ENCODE results near the gene FGD3. TPM values are rescaled to one million over a fixed set of nuclear protein-coding genes. Genes with fewer than 3 reads are reported as not detected.
A peak's percentile ranks its signal among the peaks of the same experiment; 100 is the strongest.
"Not testable (repeated sequence)": the region's sequence is repeated elsewhere in the genome, so short reads cannot be mapped to it uniquely, and the experiment has no call there.

Gene FGD3
- total RNA-seq (10 to 100 TPM; 12.8 to 14.3 TPM), polyA plus RNA-seq (ENCODE audit: insufficient read depth, low read depth, low replicate concordance) (14.0 TPM)
- long read RNA-seq, donor 1, result 0 reads
- long read RNA-seq, donor 2, result 0 reads

GRCh38 chr9:92947268-92948037 is at the start of gene FGD3:
Gene FGD3 (plus strand): TSS chr9:92947523. CDS start chr9:92976257, 28,734 bp downstream.
- 4% methylated on average over 16 to 36 of the region's 36 CpGs for WGBS, 2 donors
- intact Hi-C loops (cut with DNase I; ENCODE audit: low total_unique reads), result no loop called here
- Histone ChIP-seq H3K4me3 (peak within 1 kb of the TSS; percentile 43 to 56), H3K27me3 (no peaks in the 10 kb centered on the region), H3K36me3 (ENCODE audit: low read depth, missing control alignments) (no peaks in the 10 kb centered on the region), H3K9me3 (no peaks in the 10 kb centered on the region), H3K27ac (no peak within 1 kb of the TSS), H3K4me1 (peaks cover 3% of the 10 kb centered on the region)
- no peak for DNase-seq
- TF ChIP-seq CTCF (IDR thresholded peaks at IDR 0.05) (no peak), POLR2A (IDR thresholded peaks at IDR 0.05) (no peak)

- H3K9me3 ChIP-seq; H3K4me1 ChIP-seq; H3K4me3 ChIP-seq; H3K36me3 ChIP-seq (ENCODE audit: low read depth, missing control alignments); H3K27me3 ChIP-seq; DNase-seq; H3K27ac ChIP-seq; intact Hi-C loops (cut with DNase I; ENCODE audit: low total_unique reads): not testable (repeated sequence)
- 56 to 66% methylated on average over 6 of the region's 6 CpGs for WGBS, 2 donors
Observed at GRCh38 chr9:92905137-92905536, 42.2 kb upstream of the FGD3 start.

- H3K27me3 ChIP-seq, result no peaks in the 10 kb centered on the region
Observed at GRCh38 chr9:92911511-92912475, 35.5 kb upstream of the FGD3 start.

GRCh38 chr9:92917176-92917800 is 30.0 kb upstream of the FGD3 start:
- no peak overlapping the region for H3K4me3 ChIP-seq
- H3K27me3 ChIP-seq, result no peaks in the 10 kb centered on the region
- H3K4me1 ChIP-seq, result no peaks in the 10 kb centered on the region
- no peak for TF ChIP-seq POLR2A (IDR thresholded peaks at IDR 0.05)
- intact Hi-C loops (cut with DNase I; ENCODE audit: low total_unique reads), result no loop called here
- 61 to 73% methylated on average over 2 of the region's 2 CpGs for WGBS, 2 donors
- no peaks in the 10 kb centered on the region for H3K36me3 ChIP-seq (ENCODE audit: low read depth, missing control alignments)
- no peaks in the 10 kb centered on the region for H3K9me3 ChIP-seq
- DNase-seq, result no peak
- no peak overlapping the region for H3K27ac ChIP-seq

More at GRCh38 chr9:92911511-92912475, 35.5 kb upstream of the FGD3 start:
- TF ChIP-seq POLR2A (IDR thresholded peaks at IDR 0.05) (no peak), CTCF (IDR thresholded peaks at IDR 0.05) (no peak)
- Histone ChIP-seq H3K4me3 (peak overlapping the region in 1 of 2 donors; percentile 32), H3K4me1 (peaks cover 5% of the 10 kb centered on the region), H3K36me3 (ENCODE audit: low read depth, missing control alignments) (no peaks in the 10 kb centered on the region), H3K27ac (no peak overlapping the region), H3K9me3 (no peaks in the 10 kb centered on the region)
- intact Hi-C loops (cut with DNase I; ENCODE audit: low total_unique reads), result no loop called here
- peak; percentile 46 for DNase-seq
- 35 to 38% methylated on average over 11 of the region's 11 CpGs for WGBS, 2 donors

- no peak for DNase-seq
- no peak overlapping the region for H3K27ac ChIP-seq
- no peak overlapping the region for H3K4me3 ChIP-seq
- H3K27me3 ChIP-seq, result no peaks in the 10 kb centered on the region
- TF ChIP-seq CTCF (IDR thresholded peaks at IDR 0.05) (no peak), POLR2A (IDR thresholded peaks at IDR 0.05) (no peak)
- H3K9me3 ChIP-seq, result no peaks in the 10 kb centered on the region
- no peaks in the 10 kb centered on the region for H3K36me3 ChIP-seq (ENCODE audit: low read depth, missing control alignments)
- H3K4me1 ChIP-seq, result no peaks in the 10 kb centered on the region
- intact Hi-C loops (cut with DNase I; ENCODE audit: low total_unique reads), result no loop called here
- 95 to 96% methylated on average over 1 of the region's 1 CpG for WGBS, 2 donors
Observed at GRCh38 chr9:92920437-92920836, 26.9 kb upstream of the FGD3 start.

All from testis (tissue), 5 donors.